Amniotic epithelial cell (primary cell): ENCODE measurements around the gene MLN.

Experiments
- DNase-seq: peaks from one replicate; pipeline ENCODE4 v3.0.0-alpha.2; 2010; ENCODE audit warnings: low read depth

MLN gene

GRCh38 chr6:33752646-33753015 is 51.2 kb downstream of the MLN start:
- DNase-seq: no peak

- no peak for DNase-seq
These were observed 51.8 kb downstream of the MLN start for GRCh38 chr6:33751771-33752645.

- DNase-seq: peak; percentile 74
These were observed 53.4 kb downstream of the MLN start for GRCh38 chr6:33750244-33750991.

- DNase-seq: no peak
These were observed 54.4 kb downstream of the MLN start for GRCh38 chr6:33749401-33749800.

- DNase-seq: no peak
These were observed 55.0 kb downstream of the MLN start for GRCh38 chr6:33748841-33749240.

- DNase-seq: no peak
These were observed 56.0 kb downstream of the MLN start for GRCh38 chr6:33747823-33748222.

- peak; percentile 52 for DNase-seq
These were observed 57.1 kb downstream of the MLN start, which contains the start of gene IP6K3 for GRCh38 chr6:33746651-33747100. Gene IP6K3 (minus strand): TSS chr6:33746905. CDS start chr6:33735476, 11,429 bp downstream.

- DNase-seq: peak; percentile 88
These were observed 57.7 kb downstream of the MLN start for GRCh38 chr6:33746036-33746600.

- peak; percentile 48 for DNase-seq
These were observed 58.3 kb downstream of the MLN start for GRCh38 chr6:33745548-33745947.

GRCh38 chr6:33744895-33745546 is 58.8 kb downstream of the MLN start:
- peak; percentile 15 for DNase-seq
